A549 (cell line): Measurements from ENCODE around the gene SEC62. TPM values are rescaled to one million over a fixed set of nuclear protein-coding genes. Genes with fewer than 3 reads are reported as not detected.
"Not testable (repeated sequence)": the region's sequence is repeated elsewhere in the genome, so short reads cannot be mapped to it uniquely, and the experiment has no call there.

ENCODE experiments used
- ATAC-seq, 2 experiments: fragments of 200-7000 bp in 1 of 2; fragments of >200 bp in 1 of 2; cut with Nextera tagmentation in 1 of 2; cut with Tn5 transposase in 1 of 2; 3 replicates each; pipeline versions ENCODE4 v1.8.0 to v1.9.1; 2018 to 2020; ENCODE audit warnings: mild to moderate bottlenecking in 1 of 2, moderate library complexity in 1 of 2
- CTCF ChIA-PET: fragments of 300-600 bp; sonication (Branson Sonifier 250); formaldehyde crosslinking; extraction: SDS; loops from one replicate; lab custom pipeline; 2021; ENCODE audit warnings: antibody characterized with exemption, inconsistent platforms; lab: Yijun Ruan, JAX
- POLR2A ChIA-PET: fragments of 350-600 bp; formaldehyde crosslinking; extraction: SDS; loops from one replicate; lab custom pipeline; 2021; ENCODE audit warnings: antibody characterized with exemption, inconsistent platforms; lab: Yijun Ruan, JAX
- DNase-seq, 2 experiments: peaks; one replicate each; pipeline versions ENCODE4 v3.0.0 to v3.0.0-alpha.2; 2011 to 2016; ENCODE audit warnings: low read depth in 1 of 2, low spot score in 1 of 2
- FAIRE-seq: peaks from 2 replicates; lab custom pipeline; 2011; peaks lifted over from hg19 to GRCh38; lab: Jason Lieb, UNC
- H3K27ac ChIP-seq, 2 experiments: fragments of >200 bp; sonication (Bioruptor Twin); formaldehyde crosslinking; 3 replicates each; pipeline ENCODE4 v1.5.1; 2016 to 2017
- H3K4me1 ChIP-seq: fragments of >200 bp; sonication (Bioruptor Twin); formaldehyde crosslinking; 3 replicates; pipeline ENCODE4 v1.6.1; 2016
- H3K4me2 ChIP-seq: fragments of >200 bp; sonication (Bioruptor Twin); formaldehyde crosslinking; 3 replicates; pipeline ENCODE4 v1.6.1; 2016
- H3K4me3 ChIP-seq: fragments of >200 bp; sonication (Bioruptor Twin); formaldehyde crosslinking; 3 replicates; pipeline ENCODE4 v1.5.1; 2016
- H3K9me3 ChIP-seq: fragments of >200 bp; sonication (Bioruptor Twin); formaldehyde crosslinking; 3 replicates; pipeline ENCODE4 v1.6.1; 2016
- CBX8 ChIP-seq: fragments of 200-600 bp; sonication (generic); IDR thresholded peaks from 2 replicates; pipeline ENCODE4 v1.6.1; 2016
- CEBPB ChIP-seq, 2 experiments: fragments of >200 bp in 1 of 2; sonication (Bioruptor Twin) in 1 of 2; formaldehyde crosslinking in 1 of 2; IDR thresholded peaks; 2 replicates each; pipeline ENCODE4 v1.6.1; 2012 to 2016
- CHD2 ChIP-seq: fragments of 150-350 bp; IDR thresholded peaks from 2 replicates; pipeline ENCODE4 v1.6.1; 2014; ENCODE audit warnings: low read length; ENCODE audit not compliant: partially characterized antibody
- CHD4 ChIP-seq: fragments of 200-600 bp; sonication (generic); IDR thresholded peaks from 2 replicates; pipeline ENCODE4 v1.6.1; 2016; ENCODE audit warnings: antibody characterized with exemption, mild to moderate bottlenecking, borderline replicate concordance
- E2F6 ChIP-seq: IDR thresholded peaks from 2 replicates; pipeline ENCODE4 v1.6.1; 2012; ENCODE audit warnings: low read depth, borderline replicate concordance
- EHMT2 ChIP-seq: fragments of 200-600 bp; sonication (generic); IDR thresholded peaks from 2 replicates; pipeline ENCODE4 v1.6.1; 2016; ENCODE audit warnings: antibody characterized with exemption, low read depth, mild to moderate bottlenecking, moderate library complexity
- FOSB ChIP-seq: fragments of 250-450 bp; sonication (Bioruptor Pico); IDR thresholded peaks from 2 replicates; pipeline ENCODE4 v1.5.0; 2020; ENCODE audit warnings: mild to moderate bottlenecking, moderate library complexity
- GATA3 ChIP-seq: IDR thresholded peaks from 2 replicates; pipeline ENCODE4 v1.6.1; 2012; ENCODE audit warnings: borderline replicate concordance
- HOXA7 ChIP-seq: fragments of 250-450 bp; sonication (Bioruptor Pico); IDR thresholded peaks from 2 replicates; pipeline ENCODE4 v1.5.0; 2020; ENCODE audit warnings: mild to moderate bottlenecking, moderate library complexity
- HOXB13 ChIP-seq: fragments of 250-450 bp; sonication (Bioruptor Pico); IDR thresholded peaks from 2 replicates; pipeline ENCODE4 v1.5.0; 2020; ENCODE audit warnings: low read depth, mild to moderate bottlenecking, moderate library complexity
- HOXB5 ChIP-seq: fragments of 250-450 bp; sonication (Bioruptor Pico); IDR thresholded peaks from 2 replicates; pipeline ENCODE4 v1.5.0; 2020; ENCODE audit warnings: mild to moderate bottlenecking, moderate library complexity
- JUNB ChIP-seq: fragments of >200 bp; sonication (Bioruptor Twin); formaldehyde crosslinking; IDR thresholded peaks from 2 replicates; pipeline ENCODE4 v1.6.1; 2016
- KDM1A ChIP-seq: fragments of 200-600 bp; sonication (generic); IDR thresholded peaks from 2 replicates; pipeline ENCODE4 v1.6.1; 2016; ENCODE audit warnings: low read depth, mild to moderate bottlenecking
- MAFK ChIP-seq: fragments of 450-650 bp; IDR thresholded peaks from 2 replicates; pipeline ENCODE4 v1.6.1; 2014; ENCODE audit not compliant: partially characterized antibody
- NR3C1 ChIP-seq: fragments of >200 bp; sonication (Bioruptor Twin); formaldehyde crosslinking; IDR thresholded peaks from 3 replicates; pipeline ENCODE4 v1.6.1; 2017
- RFX5 ChIP-seq: fragments of 450-650 bp; IDR thresholded peaks from 2 replicates; pipeline ENCODE4 v1.7.1; 2014; ENCODE audit warnings: antibody characterized with exemption, mild to moderate bottlenecking, moderate library complexity
- SMC3 ChIP-seq: fragments of >200 bp; sonication (Bioruptor Twin); formaldehyde crosslinking; IDR thresholded peaks from 3 replicates; pipeline ENCODE4 v1.6.1; 2018; ENCODE audit warnings: inconsistent platforms
- ZNF302 ChIP-seq: fragments of 250-450 bp; sonication (Bioruptor Pico); IDR thresholded peaks from 2 replicates; pipeline ENCODE4 v1.9.0; 2021; ENCODE audit warnings: inconsistent platforms, mild to moderate bottlenecking, moderate library complexity
- WGBS: methylation state at CpG from one replicate; pipeline ENCODE4 v1.1.6; 2017; ENCODE audit errors: missing lambda C conversion rate; 5-methylcytosine and 5-hydroxymethylcytosine counted together
- polyA plus RNA-seq, 4 experiments: library from polyadenylated mRNA; depleted of rRNA in 3 of 4; stranded (reverse); fragments of >200 nt; fragmentation: RNase III in 1 of 4; extraction: RNeasy Plus Mini Kit Qiagen cat#74134 plus additional on column Dnase treatment in 1 of 4; gene quantifications; 2 replicates in 3 of 4; 3 replicates in 1 of 4; pipeline ENCODE4 v1.2.3, GENCODE V29; 2011 to 2017
- TF ChIP-seq, protein P1 (sequence below): fragments of >200 bp; sonication (Bioruptor Twin); formaldehyde crosslinking; IDR thresholded peaks from 3 replicates; pipeline ENCODE4 v1.6.1; 2016
- TF ChIP-seq, protein P2 (sequence below): IDR thresholded peaks from 2 replicates; pipeline ENCODE4 v1.6.1; 2012
- TF ChIP-seq, protein P3 (sequence below): fragments of 250-450 bp; sonication (Bioruptor Pico); IDR thresholded peaks from 2 replicates; pipeline ENCODE4 v1.5.0; 2020; ENCODE audit warnings: low read depth, mild to moderate bottlenecking, moderate library complexity
- TF ChIP-seq, protein P4 (sequence below): fragments of 200-600 bp; sonication (generic); IDR thresholded peaks from 2 replicates; pipeline ENCODE4 v1.6.1; 2016; ENCODE audit warnings: antibody characterized with exemption, mild to moderate bottlenecking, moderate library complexity

SEC62 gene
- polyA plus RNA-seq, 2 of the 4 experiments (the other 2 are of a cell fraction) = 84.5 to 107 TPM

DNA sequence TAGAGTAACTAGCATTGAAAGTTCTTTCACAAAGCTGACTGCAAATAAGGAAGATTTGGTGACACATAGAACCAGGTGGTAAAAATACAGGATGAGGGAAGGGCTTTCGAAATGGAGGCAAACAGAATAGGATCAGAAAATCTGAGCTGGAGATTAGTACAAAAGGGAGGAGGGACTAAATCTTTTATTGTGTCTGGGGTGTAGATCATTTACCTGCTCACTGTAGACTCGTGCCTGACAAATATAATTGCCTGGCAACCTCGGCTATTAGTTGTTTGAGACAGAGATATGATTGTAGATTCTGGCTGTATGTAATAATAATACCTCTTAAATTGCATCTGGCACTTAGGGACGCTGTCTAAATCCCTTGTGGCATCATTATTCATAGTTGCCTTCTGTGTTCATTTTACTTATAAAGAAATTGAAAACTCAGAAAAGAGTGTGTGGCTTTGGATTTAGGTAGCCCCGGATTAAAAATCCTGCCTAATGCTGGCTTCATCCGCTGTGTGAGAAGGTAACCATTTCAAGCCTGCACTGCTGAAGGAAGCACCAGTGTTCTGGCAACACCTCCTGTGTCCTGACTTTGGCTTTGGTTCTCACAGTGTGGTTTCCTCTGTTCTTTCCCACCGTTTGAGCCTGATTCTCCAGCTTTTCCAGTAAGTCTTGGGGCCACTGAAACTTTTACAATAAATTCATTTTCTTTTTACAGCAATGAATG, 46.2 kb downstream of the SEC62 start:
- ChIA-PET POLR2A (no interaction called here), CTCF (interaction anchor here (1.4 kb wide), 1 partner anchor 10 kb away, joined by 3 read pairs; no protein-coding TSS in a partner anchor)
- no peak for DNase-seq
- Histone ChIP-seq H3K27ac (no peak overlapping the region), H3K4me2 (no peak overlapping the region), H3K9me3 (no peaks in the 10 kb centered on the region), H3K4me3 (no peak overlapping the region), H3K4me1 (no peaks in the 10 kb centered on the region)
- WGBS = 43% methylated on average over 7 of the region's 7 CpGs
- TF ChIP-seq SMC3 (no peak), CHD2 (no peak), FOSB (CRISPR knock-in tag) (no peak)
- TF ChIP-seq, protein P1, sequence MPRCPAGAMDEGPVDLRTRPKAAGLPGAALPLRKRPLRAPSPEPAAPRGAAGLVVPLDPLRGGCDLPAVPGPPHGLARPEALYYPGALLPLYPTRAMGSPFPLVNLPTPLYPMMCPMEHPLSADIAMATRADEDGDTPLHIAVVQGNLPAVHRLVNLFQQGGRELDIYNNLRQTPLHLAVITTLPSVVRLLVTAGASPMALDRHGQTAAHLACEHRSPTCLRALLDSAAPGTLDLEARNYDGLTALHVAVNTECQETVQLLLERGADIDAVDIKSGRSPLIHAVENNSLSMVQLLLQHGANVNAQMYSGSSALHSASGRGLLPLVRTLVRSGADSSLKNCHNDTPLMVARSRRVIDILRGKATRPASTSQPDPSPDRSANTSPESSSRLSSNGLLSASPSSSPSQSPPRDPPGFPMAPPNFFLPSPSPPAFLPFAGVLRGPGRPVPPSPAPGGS = no peak
- ATAC-seq = no peak
- FAIRE-seq = no peak

DNA sequence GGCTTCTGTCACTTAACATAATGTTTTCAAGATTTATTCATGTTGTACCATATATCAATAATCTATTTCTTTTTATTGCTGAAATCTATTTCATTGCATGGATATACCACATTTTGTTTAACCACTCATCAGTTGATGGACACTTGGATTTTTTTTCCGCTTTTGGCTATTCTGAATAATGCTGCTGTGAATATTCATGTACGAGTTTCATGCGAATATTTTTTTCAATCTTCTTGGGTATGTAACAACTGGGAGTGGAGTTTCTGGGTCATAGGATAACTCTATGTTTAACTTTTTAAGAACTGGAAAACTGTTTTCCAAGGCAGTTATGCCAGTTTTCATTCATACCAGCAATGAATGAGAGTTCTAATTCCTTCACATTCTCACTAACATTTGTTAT, 49.5 kb downstream of the SEC62 start:
- ChIA-PET CTCF (no interaction called here), POLR2A (no interaction called here)
- no peak for TF ChIP-seq JUNB
- TF ChIP-seq RFX5 = no peak
- no peak for TF ChIP-seq E2F6
- TF ChIP-seq, protein P2, sequence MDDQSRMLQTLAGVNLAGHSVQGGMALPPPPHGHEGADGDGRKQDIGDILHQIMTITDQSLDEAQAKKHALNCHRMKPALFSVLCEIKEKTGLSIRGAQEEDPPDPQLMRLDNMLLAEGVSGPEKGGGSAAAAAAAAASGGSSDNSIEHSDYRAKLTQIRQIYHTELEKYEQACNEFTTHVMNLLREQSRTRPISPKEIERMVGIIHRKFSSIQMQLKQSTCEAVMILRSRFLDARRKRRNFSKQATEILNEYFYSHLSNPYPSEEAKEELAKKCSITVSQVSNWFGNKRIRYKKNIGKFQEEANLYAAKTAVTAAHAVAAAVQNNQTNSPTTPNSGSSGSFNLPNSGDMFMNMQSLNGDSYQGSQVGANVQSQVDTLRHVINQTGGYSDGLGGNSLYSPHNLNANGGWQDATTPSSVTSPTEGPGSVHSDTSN = no peak
- no peak for TF ChIP-seq CHD4
- no peak for TF ChIP-seq HOXB5 (CRISPR knock-in tag)
- TF ChIP-seq NR3C1 = no peak
- TF ChIP-seq, protein P3, sequence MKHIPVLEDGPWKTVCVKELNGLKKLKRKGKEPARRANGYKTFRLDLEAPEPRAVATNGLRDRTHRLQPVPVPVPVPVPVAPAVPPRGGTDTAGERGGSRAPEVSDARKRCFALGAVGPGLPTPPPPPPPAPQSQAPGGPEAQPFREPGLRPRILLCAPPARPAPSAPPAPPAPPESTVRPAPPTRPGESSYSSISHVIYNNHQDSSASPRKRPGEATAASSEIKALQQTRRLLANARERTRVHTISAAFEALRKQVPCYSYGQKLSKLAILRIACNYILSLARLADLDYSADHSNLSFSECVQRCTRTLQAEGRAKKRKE (CRISPR knock-in tag) = no peak
- TF ChIP-seq MAFK = no peak
- Histone ChIP-seq H3K9me3 (no peaks in the 10 kb centered on the region), H3K4me3 (no peak overlapping the region), H3K27ac (no peak overlapping the region), H3K4me1 (no peaks in the 10 kb centered on the region), H3K4me2 (no peak overlapping the region)
- FAIRE-seq (no peak), ATAC-seq (no peak), DNase-seq (no peak)
- 47% methylated on average over 3 of the region's 3 CpGs for WGBS

DNA sequence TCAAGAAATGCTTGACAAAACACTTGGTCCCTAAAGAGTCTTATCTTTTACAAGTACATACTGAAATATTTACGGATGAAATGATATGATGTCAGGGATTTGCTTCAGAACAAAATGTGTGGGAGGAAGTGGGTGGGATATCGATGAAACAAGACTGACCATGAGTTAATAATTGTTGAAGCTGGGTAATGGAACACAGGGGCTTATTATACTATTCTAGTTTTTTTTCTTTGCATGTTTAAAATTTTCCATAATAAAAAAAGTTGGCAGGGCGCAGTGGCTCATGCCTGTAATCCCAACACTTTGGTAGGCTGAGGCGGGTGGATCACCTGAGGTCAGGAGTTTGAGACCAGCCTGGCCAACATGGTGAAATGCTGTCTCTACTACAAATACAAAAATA, 52.7 kb downstream of the SEC62 start:
- H3K4me1 ChIP-seq, H3K9me3 ChIP-seq, POLR2A ChIA-PET, FAIRE-seq, DNase-seq, H3K4me2 ChIP-seq, ATAC-seq, H3K4me3 ChIP-seq, H3K27ac ChIP-seq: not testable (repeated sequence)
- CTCF ChIA-PET = interaction anchor here (0.9 to 1.1 kb wide), 2 partner anchors 15 to 19 kb away, joined by 3 to 4 read pairs; no protein-coding TSS in a partner anchor
- WGBS = 59% methylated on average over 4 of the region's 4 CpGs

GRCh38 chr3:170021083-170021482, 54.5 kb downstream of the SEC62 start:
- peak; percentile 30 to 56; a peak in 3 of 6 replicates for ATAC-seq
- Histone ChIP-seq H3K27ac (no peak overlapping the region), H3K9me3 (no peaks in the 10 kb centered on the region), H3K4me2 (no peak overlapping the region), H3K4me3 (no peak overlapping the region), H3K4me1 (no peaks in the 10 kb centered on the region)
- no peak for DNase-seq
- FAIRE-seq = no peak
- 66% methylated on average over 3 of the region's 3 CpGs for WGBS
- ChIA-PET POLR2A (no interaction called here), CTCF (interaction anchor here (0.9 to 1.0 kb wide), 2 partner anchors 17 to 258 kb away, joined by 3 to 4 read pairs; partner anchors contain the start of gene GPR160)
- TF ChIP-seq HOXB13 (CRISPR knock-in tag) = no peak
- TF ChIP-seq ZNF302 (CRISPR knock-in tag) = no peak
- TF ChIP-seq E2F6 = no peak
- TF ChIP-seq, protein P4, sequence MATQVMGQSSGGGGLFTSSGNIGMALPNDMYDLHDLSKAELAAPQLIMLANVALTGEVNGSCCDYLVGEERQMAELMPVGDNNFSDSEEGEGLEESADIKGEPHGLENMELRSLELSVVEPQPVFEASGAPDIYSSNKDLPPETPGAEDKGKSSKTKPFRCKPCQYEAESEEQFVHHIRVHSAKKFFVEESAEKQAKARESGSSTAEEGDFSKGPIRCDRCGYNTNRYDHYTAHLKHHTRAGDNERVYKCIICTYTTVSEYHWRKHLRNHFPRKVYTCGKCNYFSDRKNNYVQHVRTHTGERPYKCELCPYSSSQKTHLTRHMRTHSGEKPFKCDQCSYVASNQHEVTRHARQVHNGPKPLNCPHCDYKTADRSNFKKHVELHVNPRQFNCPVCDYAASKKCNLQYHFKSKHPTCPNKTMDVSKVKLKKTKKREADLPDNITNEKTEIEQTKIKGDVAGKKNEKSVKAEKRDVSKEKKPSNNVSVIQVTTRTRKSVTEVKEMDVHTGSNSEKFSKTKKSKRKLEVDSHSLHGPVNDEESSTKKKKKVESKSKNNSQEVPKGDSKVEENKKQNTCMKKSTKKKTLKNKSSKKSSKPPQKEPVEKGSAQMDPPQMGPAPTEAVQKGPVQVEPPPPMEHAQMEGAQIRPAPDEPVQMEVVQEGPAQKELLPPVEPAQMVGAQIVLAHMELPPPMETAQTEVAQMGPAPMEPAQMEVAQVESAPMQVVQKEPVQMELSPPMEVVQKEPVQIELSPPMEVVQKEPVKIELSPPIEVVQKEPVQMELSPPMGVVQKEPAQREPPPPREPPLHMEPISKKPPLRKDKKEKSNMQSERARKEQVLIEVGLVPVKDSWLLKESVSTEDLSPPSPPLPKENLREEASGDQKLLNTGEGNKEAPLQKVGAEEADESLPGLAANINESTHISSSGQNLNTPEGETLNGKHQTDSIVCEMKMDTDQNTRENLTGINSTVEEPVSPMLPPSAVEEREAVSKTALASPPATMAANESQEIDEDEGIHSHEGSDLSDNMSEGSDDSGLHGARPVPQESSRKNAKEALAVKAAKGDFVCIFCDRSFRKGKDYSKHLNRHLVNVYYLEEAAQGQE = no peak
- no peak for TF ChIP-seq CEBPB (IDR thresholded peaks at IDR 0.05)
- no peak for TF ChIP-seq EHMT2
- no peak for TF ChIP-seq HOXA7 (CRISPR knock-in tag)
- TF ChIP-seq CBX8 = no peak
- no peak for TF ChIP-seq GATA3
- no peak for TF ChIP-seq KDM1A
